ENCODE results near the gene HOXA3.
A peak's percentile ranks its signal among the peaks of the same experiment; 100 is the strongest.

HOXA3 gene

GRCh38 chr7:27141923-27142579 lies 10.3 kb downstream of the HOXA3 start:
- no peak for DNase-seq

- DNase-seq, result no peak
Measured at GRCh38 chr7:27141137-27141922, 11.1 kb downstream of the HOXA3 start.

- no peak for DNase-seq
Measured at GRCh38 chr7:27140126-27140857, 12.1 kb downstream of the HOXA3 start.

GRCh38 chr7:27139334-27140125 lies 12.9 kb downstream of the HOXA3 start:
- no peak for DNase-seq

- no peak for DNase-seq
Measured at GRCh38 chr7:27138985-27139333, 13.4 kb downstream of the HOXA3 start.

GRCh38 chr7:27138472-27138871 lies 13.9 kb downstream of the HOXA3 start:
- no peak for DNase-seq

GRCh38 chr7:27137640-27138315 lies 14.6 kb downstream of the HOXA3 start:
- DNase-seq, result no peak

- DNase-seq, result peak; percentile 91
Measured at GRCh38 chr7:27134392-27134791, 18.0 kb downstream of the HOXA3 start.

GRCh38 chr7:27133409-27134231 lies 18.8 kb downstream of the HOXA3 start:
- DNase-seq, result no peak

GRCh38 chr7:27132978-27133377 lies 19.4 kb downstream of the HOXA3 start:
- no peak for DNase-seq

- no peak for DNase-seq
Measured at GRCh38 chr7:27132214-27132613, 20.2 kb downstream of the HOXA3 start.

- no peak for DNase-seq
Measured at GRCh38 chr7:27131390-27131819, 21.0 kb downstream of the HOXA3 start.

- DNase-seq, result peak; percentile 86
Measured at GRCh38 chr7:27130540-27131389, 21.6 kb downstream of the HOXA3 start, which contains the start of gene HOXA4. HOXA4 (minus strand) TSS chr7:27130757; CDS start chr7:27130733, 24 bp downstream.

- DNase-seq, result no peak
Measured at GRCh38 chr7:27129729-27130539, 22.4 kb downstream of the HOXA3 start.

- no peak for DNase-seq
Measured at GRCh38 chr7:27128776-27129728, 23.3 kb downstream of the HOXA3 start.

- DNase-seq, result peak; percentile 70
Measured at GRCh38 chr7:27128034-27128433, 24.3 kb downstream of the HOXA3 start.

GRCh38 chr7:27126596-27127327 lies 25.6 kb downstream of the HOXA3 start:
- DNase-seq, result no peak
